DOHH2 (cell line): Measurements from ENCODE around the gene CASP7.

Experiments
- H3F3A ChIP-seq: fragments of 200-600 bp; sonication (generic), shearing (Covaris generic); 2 replicates; pipeline ENCODE4 v1.6.0; 2016; ENCODE audit warnings: antibody characterized with exemption, mild to moderate bottlenecking; ENCODE audit not compliant: control insufficient read depth, insufficient read depth
- H3K27ac ChIP-seq: fragments of 200-600 bp; sonication (generic); 2 replicates; pipeline ENCODE4 v1.5.1; 2014; ENCODE audit warnings: low read depth, mild to moderate bottlenecking, low read length, moderate library complexity
- H3K27me3 ChIP-seq: fragments of 200-600 bp; sonication (generic); 2 replicates; pipeline ENCODE4 v1.6.1; 2014; ENCODE audit warnings: mild to moderate bottlenecking, low read length, mixed read lengths; ENCODE audit not compliant: control insufficient read depth
- H3K36me3 ChIP-seq: fragments of 200-600 bp; sonication (generic); 2 replicates; pipeline ENCODE4 v1.6.1; 2014; ENCODE audit warnings: mild to moderate bottlenecking, low read length, moderate library complexity, mixed read lengths; ENCODE audit not compliant: control insufficient read depth
- H3K4me1 ChIP-seq: fragments of 200-600 bp; sonication (generic); 2 replicates; pipeline ENCODE4 v1.6.1; 2014; ENCODE audit warnings: mild to moderate bottlenecking, low read length, mixed read lengths; ENCODE audit not compliant: control insufficient read depth
- H3K4me2 ChIP-seq: fragments of 200-600 bp; sonication (generic); 2 replicates; pipeline ENCODE4 v1.6.0; 2014; ENCODE audit warnings: mild to moderate bottlenecking, low read length, moderate library complexity
- H3K4me3 ChIP-seq: fragments of 200-600 bp; sonication (generic); 2 replicates; pipeline ENCODE4 v1.5.1; 2014; ENCODE audit warnings: mild to moderate bottlenecking, low read length, mixed read lengths
- H3K79me2 ChIP-seq: fragments of 200-600 bp; sonication (generic); 2 replicates; pipeline ENCODE4 v1.6.1; 2014; ENCODE audit warnings: mild to moderate bottlenecking, low read length, mixed read lengths; ENCODE audit not compliant: control insufficient read depth
- H3K9me2 ChIP-seq: fragments of 200-600 bp; sonication (generic); replicated peaks from 2 replicates; pipeline ENCODE4 v1.6.1; 2014; ENCODE audit warnings: mild to moderate bottlenecking, low read length, mixed read lengths; ENCODE audit not compliant: control insufficient read depth
- H3K9me3 ChIP-seq: fragments of 200-600 bp; sonication (generic); 2 replicates; pipeline ENCODE4 v1.6.1; 2014; ENCODE audit warnings: antibody characterized with exemption, low read length, mixed read lengths; ENCODE audit not compliant: control insufficient read depth, insufficient read depth
- H4K20me1 ChIP-seq: fragments of 200-600 bp; sonication (generic); 2 replicates; pipeline ENCODE4 v1.6.0; 2014; ENCODE audit warnings: low read depth, mild to moderate bottlenecking, antibody characterized with exemption, low read length, moderate library complexity; ENCODE audit not compliant: control insufficient read depth, insufficient read depth
- EZH2phosphoT487 ChIP-seq: fragments of 200-600 bp; sonication (generic); IDR thresholded peaks from 2 replicates; pipeline ENCODE4 v1.6.1; 2017; ENCODE audit warnings: borderline replicate concordance, mild to moderate bottlenecking, antibody characterized with exemption, low read length, moderate library complexity, mixed read lengths
- TF ChIP-seq, protein P1 (sequence below): fragments of 200-600 bp; sonication (generic); IDR thresholded peaks from one replicate; pipeline ENCODE4 v1.5.1; 2014; ENCODE audit warnings: antibody characterized with exemption, mild to moderate bottlenecking, low read depth, low read length; ENCODE audit not compliant: poor library complexity, severe bottlenecking

CASP7 gene

DNA sequence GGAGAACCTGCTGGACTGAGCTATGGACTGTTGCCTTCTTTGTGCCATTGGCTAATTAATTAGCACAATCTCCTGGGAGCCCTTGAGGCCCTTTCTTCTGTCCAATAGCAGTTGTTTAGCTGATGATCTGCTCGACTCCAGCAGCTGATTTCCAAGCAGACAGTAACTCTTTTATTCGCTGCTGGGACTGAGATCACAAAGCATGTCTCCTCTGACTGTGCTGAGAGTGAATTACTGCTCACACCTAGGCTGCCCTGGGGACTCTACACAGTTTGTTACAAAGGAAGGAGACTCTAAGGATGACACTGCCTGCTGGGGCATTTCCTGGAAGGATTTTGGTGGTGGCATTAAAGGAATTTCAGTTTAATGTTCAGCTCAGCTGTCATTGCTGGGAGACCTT lies 31.4 kb downstream of the CASP7 start:
- no peaks in the 10 kb centered on the region for H3K36me3 ChIP-seq
- no peak overlapping the region for H3K4me3 ChIP-seq
- H3K9me2 ChIP-seq = no peaks in the 10 kb centered on the region
- TF ChIP-seq EZH2phosphoT487 = no peak
- TF ChIP-seq, protein P1, sequence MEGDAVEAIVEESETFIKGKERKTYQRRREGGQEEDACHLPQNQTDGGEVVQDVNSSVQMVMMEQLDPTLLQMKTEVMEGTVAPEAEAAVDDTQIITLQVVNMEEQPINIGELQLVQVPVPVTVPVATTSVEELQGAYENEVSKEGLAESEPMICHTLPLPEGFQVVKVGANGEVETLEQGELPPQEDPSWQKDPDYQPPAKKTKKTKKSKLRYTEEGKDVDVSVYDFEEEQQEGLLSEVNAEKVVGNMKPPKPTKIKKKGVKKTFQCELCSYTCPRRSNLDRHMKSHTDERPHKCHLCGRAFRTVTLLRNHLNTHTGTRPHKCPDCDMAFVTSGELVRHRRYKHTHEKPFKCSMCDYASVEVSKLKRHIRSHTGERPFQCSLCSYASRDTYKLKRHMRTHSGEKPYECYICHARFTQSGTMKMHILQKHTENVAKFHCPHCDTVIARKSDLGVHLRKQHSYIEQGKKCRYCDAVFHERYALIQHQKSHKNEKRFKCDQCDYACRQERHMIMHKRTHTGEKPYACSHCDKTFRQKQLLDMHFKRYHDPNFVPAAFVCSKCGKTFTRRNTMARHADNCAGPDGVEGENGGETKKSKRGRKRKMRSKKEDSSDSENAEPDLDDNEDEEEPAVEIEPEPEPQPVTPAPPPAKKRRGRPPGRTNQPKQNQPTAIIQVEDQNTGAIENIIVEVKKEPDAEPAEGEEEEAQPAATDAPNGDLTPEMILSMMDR = no peak
- H3K9me3 ChIP-seq = no peaks in the 10 kb centered on the region; the same call in 1 of the 2 replicates
- no peaks in the 10 kb centered on the region for H3K27me3 ChIP-seq
- no peak overlapping the region for H3K4me2 ChIP-seq
- H3K79me2 ChIP-seq = no peaks in the 10 kb centered on the region
- H3K27ac ChIP-seq = no peak overlapping the region
- H3F3A ChIP-seq = no peaks in the 10 kb centered on the region
- H4K20me1 ChIP-seq = no peaks in the 10 kb centered on the region
- H3K4me1 ChIP-seq = peaks cover 9% of the 10 kb centered on the region

DNA sequence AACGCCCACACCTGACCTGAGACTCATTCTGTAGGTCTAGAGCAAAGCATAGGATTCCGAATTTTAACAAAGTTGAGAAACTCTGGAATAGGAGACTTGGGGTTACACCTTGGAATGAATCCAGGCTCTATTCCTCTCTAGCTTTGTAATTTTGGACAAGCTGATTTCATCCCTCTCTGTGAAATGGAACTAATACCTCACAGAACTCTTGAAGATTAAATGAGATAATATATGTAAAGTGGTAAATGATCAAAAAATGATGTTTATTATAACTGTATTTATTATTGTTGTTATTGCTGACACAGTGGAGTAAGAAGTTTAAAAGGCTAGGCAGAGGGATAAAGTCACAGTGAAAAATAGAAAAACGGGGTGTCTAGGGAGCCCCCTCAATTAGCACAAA lies 32.3 kb downstream of the CASP7 start:
- Histone ChIP-seq H3K4me1 (peaks cover 14% of the 10 kb centered on the region), H3F3A (no peaks in the 10 kb centered on the region), H3K4me2 (no peak overlapping the region), H3K4me3 (no peak overlapping the region), H3K27ac (no peak overlapping the region), H3K9me2 (no peaks in the 10 kb centered on the region), H3K27me3 (no peaks in the 10 kb centered on the region), H3K36me3 (no peaks in the 10 kb centered on the region), H3K9me3 (no peaks in the 10 kb centered on the region; the same call in 1 of the 2 replicates), H3K79me2 (no peaks in the 10 kb centered on the region), H4K20me1 (no peaks in the 10 kb centered on the region)
- TF ChIP-seq, protein P1 = no peak
- TF ChIP-seq EZH2phosphoT487 = no peak

DNA sequence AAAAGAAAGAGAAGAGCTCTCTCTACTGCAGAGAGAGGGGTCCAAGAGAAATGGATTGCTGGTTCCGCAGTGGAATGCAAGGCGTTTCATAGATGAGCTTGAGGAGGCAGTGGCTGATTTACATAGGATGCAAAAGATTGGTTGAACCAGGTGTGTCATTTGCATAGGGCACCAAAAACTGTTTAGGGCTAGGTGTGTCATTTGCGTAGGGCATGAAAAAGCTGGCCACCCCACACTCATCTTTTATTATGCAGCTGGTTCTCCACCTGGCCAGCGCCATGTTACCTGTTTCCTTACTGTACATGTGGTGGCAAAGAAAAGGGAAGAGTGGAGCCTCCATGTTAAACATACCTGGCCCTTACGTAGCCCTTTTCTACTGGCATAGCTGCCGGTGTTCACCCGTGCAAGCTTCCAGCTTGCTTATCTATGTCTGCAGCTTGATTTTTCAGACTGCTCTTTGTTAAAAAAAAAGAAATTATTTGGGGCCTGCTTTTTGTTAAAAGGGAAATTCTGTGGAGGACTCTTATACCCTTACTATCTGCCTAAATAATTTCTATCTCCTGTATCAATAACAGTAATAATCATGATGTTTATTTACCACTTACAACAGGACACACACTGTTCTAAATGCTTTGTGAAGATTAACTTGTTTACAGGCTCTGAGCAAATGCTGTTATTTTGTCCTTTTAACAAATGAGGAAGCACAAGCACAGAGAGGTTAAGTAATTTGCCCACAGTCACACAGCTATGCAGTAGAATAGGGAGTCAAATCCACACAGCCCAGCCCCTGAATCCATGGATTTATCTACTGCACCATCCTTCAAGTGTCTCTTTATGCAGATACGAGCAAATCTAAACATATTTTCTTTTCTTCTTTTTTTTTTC lies 33.3 kb downstream of the CASP7 start:
- peaks cover 14% of the 10 kb centered on the region for H3K4me1 ChIP-seq
- no peaks in the 10 kb centered on the region for H3K9me2 ChIP-seq
- no peaks in the 10 kb centered on the region for H3F3A ChIP-seq
- no peak overlapping the region for H3K4me3 ChIP-seq
- H3K4me2 ChIP-seq = no peak overlapping the region
- H3K9me3 ChIP-seq = no peaks in the 10 kb centered on the region; the same call in 1 of the 2 replicates
- H3K79me2 ChIP-seq = no peaks in the 10 kb centered on the region
- H3K27ac ChIP-seq = no peak overlapping the region
- H3K27me3 ChIP-seq = no peaks in the 10 kb centered on the region
- no peaks in the 10 kb centered on the region for H3K36me3 ChIP-seq
- no peaks in the 10 kb centered on the region for H4K20me1 ChIP-seq
- TF ChIP-seq EZH2phosphoT487 = no peak
- TF ChIP-seq, protein P1 = no peak
